Keratinocyte (primary cell): ENCODE data around the gene FGD4. TPM values are rescaled to one million over a fixed set of nuclear protein-coding genes. Genes with fewer than 3 reads are reported as not detected.
"Not testable (repeated sequence)": the region's sequence is repeated elsewhere in the genome, so short reads cannot be mapped to it uniquely, and the experiment has no call there.

Source experiments
- DNase-seq: peaks from one replicate; pipeline ENCODE4 v3.0.0-alpha.2; 2011; ENCODE audit warnings: low read depth, missing footprints, low spot score
- FAIRE-seq: peaks from 2 replicates; lab custom pipeline; 2011; peaks lifted over from hg19 to GRCh38; lab: Jason Lieb, UNC
- H2AFZ ChIP-seq: 2 replicates; pipeline ENCODE4 v1.6.0; 2012; ENCODE audit warnings: low read length, control low read depth, inconsistent platforms; ENCODE audit not compliant: control insufficient read depth
- H3K27ac ChIP-seq: 2 replicates; pipeline ENCODE4 v1.5.1; 2011; ENCODE audit warnings: low read length; ENCODE audit not compliant: control insufficient read depth, insufficient read depth
- H3K27me3 ChIP-seq: 3 replicates; pipeline ENCODE4 v1.6.0; 2011; ENCODE audit warnings: low read length; ENCODE audit not compliant: control insufficient read depth, insufficient read depth; ENCODE audit errors: extremely low read depth
- H3K36me3 ChIP-seq, 2 experiments: 2 replicates in 1 of 2; 3 replicates in 1 of 2; pipeline ENCODE4 v1.5.1; 2011; ENCODE audit warnings: low read length in 2 of 2, mild to moderate bottlenecking in 1 of 2; ENCODE audit not compliant: control insufficient read depth in 2 of 2, insufficient read depth in 2 of 2; ENCODE audit errors: extremely low read depth in 1 of 2
- H3K4me1 ChIP-seq: 3 replicates; pipeline ENCODE4 v1.5.1; 2011; ENCODE audit warnings: low read length; ENCODE audit not compliant: control insufficient read depth, insufficient read depth; ENCODE audit errors: extremely low read depth
- H3K4me2 ChIP-seq: 3 replicates; pipeline ENCODE4 v1.6.0; 2011; ENCODE audit warnings: low read depth, low read length; ENCODE audit not compliant: control insufficient read depth, insufficient read depth; ENCODE audit errors: extremely low read depth
- H3K4me3 ChIP-seq, 3 experiments: fragments of 200-600 bp in 1 of 3; sonication (generic) in 1 of 3; 2 replicates in 2 of 3; 3 replicates in 1 of 3; pipeline ENCODE4 v1.5.1; 2011 to 2016; ENCODE audit warnings: low read length in 3 of 3, mild to moderate bottlenecking in 3 of 3, control low read depth in 2 of 3, inconsistent platforms in 1 of 3, low read depth in 1 of 3, mixed read lengths in 1 of 3, mixed run types in 1 of 3, moderate library complexity in 1 of 3; ENCODE audit not compliant: control insufficient read depth in 2 of 3, insufficient read depth in 2 of 3; ENCODE audit errors: extremely low read depth in 1 of 3
- H3K79me2 ChIP-seq: 2 replicates; pipeline ENCODE4 v1.6.0; 2012; ENCODE audit warnings: low read length; ENCODE audit not compliant: control insufficient read depth, insufficient read depth
- H3K9ac ChIP-seq: 3 replicates; pipeline ENCODE4 v1.6.0; 2011; ENCODE audit warnings: low read length; ENCODE audit not compliant: control insufficient read depth, insufficient read depth; ENCODE audit errors: extremely low read depth
- H3K9me1 ChIP-seq: 3 replicates; pipeline ENCODE4 v1.6.0; 2011; ENCODE audit warnings: low read length; ENCODE audit not compliant: control insufficient read depth, insufficient read depth; ENCODE audit errors: extremely low read depth
- H3K9me3 ChIP-seq: 2 replicates; pipeline ENCODE4 v1.5.1; 2012; ENCODE audit warnings: low read depth, low read length; ENCODE audit not compliant: control insufficient read depth
- H4K20me1 ChIP-seq: 3 replicates; pipeline ENCODE4 v1.6.0; 2011; ENCODE audit warnings: low read length; ENCODE audit not compliant: control insufficient read depth, insufficient read depth; ENCODE audit errors: extremely low read depth
- CTCF ChIP-seq, 3 experiments: IDR thresholded peaks in 1 of 3; conservative IDR thresholded peaks in 1 of 3; optimal IDR thresholded peaks in 1 of 3; 2 replicates in 2 of 3; 3 replicates in 1 of 3; pipeline versions ENCODE3 to v1.5.1; 2011; ENCODE audit warnings: low read length in 3 of 3, mild to moderate bottlenecking in 3 of 3, moderate library complexity in 2 of 3, control low read depth in 1 of 3, inconsistent platforms in 1 of 3; ENCODE audit not compliant: insufficient read depth in 2 of 3; ENCODE audit errors: extremely low read depth in 1 of 3
- EZH2 ChIP-seq: IDR thresholded peaks from one replicate; pipeline ENCODE4 v1.6.1; 2012; ENCODE audit warnings: inconsistent platforms, mild to moderate bottlenecking, low read length, moderate library complexity
- dilution Hi-C: fragments of 300-500 bp; cut with MboI; formaldehyde crosslinking; loops from one replicate; pipeline ENCODE4 v1.7.0; 2020; ENCODE audit warnings: low sequenced_read_pairs; ENCODE audit not compliant: extremely low pct_ligation_motif_present
- polyA plus RNA-seq, 5 experiments: library from polyadenylated mRNA; depleted of rRNA in 3 of 5; stranded (reverse) in 3 of 5; stranded (forward) in 1 of 5; unstranded in 1 of 5; fragments of >200 nt; gene quantifications; 1 replicate in 1 of 5; 2 replicates in 3 of 5; 3 replicates in 1 of 5; pipeline versions ENCODE4 v1.2.1 to v1.2.3, GENCODE V29; 2011 to 2012; ENCODE audit warnings: missing spikeins in 2 of 5, low read depth in 1 of 5, low replicate concordance in 1 of 5

The FGD4 gene
- polyA plus RNA-seq, 1 donor (not counting 4 experiments of a cell fraction or from before 2014, with no cell fraction given) = 10.5 TPM

- no peak for FAIRE-seq
Observed at GRCh38 chr12:32532422-32532821, 133.1 kb downstream of the FGD4 start.

GRCh38 chr12:32532951-32533350 lies 133.6 kb downstream of the FGD4 start:
- Histone ChIP-seq H3K27ac (no peak overlapping the region), H3K36me3 (no peaks in the 10 kb centered on the region)

More at GRCh38 chr12:32532422-32532821, 133.1 kb downstream of the FGD4 start:
- Histone ChIP-seq H3K4me2 (no peak overlapping the region), H3K27me3 (no peaks in the 10 kb centered on the region), H3K9me3 (no peaks in the 10 kb centered on the region), H2AFZ (no peak overlapping the region), H3K9ac (no peak overlapping the region), H3K9me1 (no peaks in the 10 kb centered on the region), H3K36me3 (no peaks in the 10 kb centered on the region), H3K79me2 (peaks cover 15% of the 10 kb centered on the region), H3K27ac (no peak overlapping the region), H4K20me1 (peaks cover 2% of the 10 kb centered on the region), H3K4me1 (peaks cover 24% of the 10 kb centered on the region), H3K4me3 (no peak overlapping the region)
- no peak for DNase-seq
- TF ChIP-seq CTCF (optimal IDR thresholded peaks at IDR 0.05 in 1 of 3, IDR thresholded peaks at IDR 0.05 in 1 of 3, conservative IDR thresholded peaks at IDR 0.05 in 1 of 3; ENCODE audit: extremely low read depth in 1 of 3, insufficient read depth in 2 of 3, low read length in 3 of 3) (no peak), EZH2 (no peak)
- dilution Hi-C loops = no loop called here

DNA sequence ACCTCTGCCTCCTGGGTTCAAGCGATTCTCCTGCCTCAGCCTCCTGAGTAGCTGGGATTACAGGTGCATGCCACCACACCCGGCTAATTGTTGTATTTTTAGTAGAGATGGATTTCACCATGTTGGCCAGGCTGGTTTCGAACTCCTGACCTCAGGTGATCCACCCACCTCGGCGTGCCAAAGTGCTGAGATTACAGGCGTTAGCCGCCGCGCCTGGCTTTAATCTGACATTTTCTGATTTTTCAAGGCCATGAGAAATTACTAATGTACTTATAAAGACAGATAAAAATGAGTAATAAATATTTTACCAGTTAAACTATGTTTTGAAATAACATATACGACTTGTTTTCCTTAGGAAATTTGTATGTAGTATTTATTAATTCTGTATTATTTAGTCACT lies 134.1 kb downstream of the FGD4 start:
- H3K9me1 ChIP-seq, H3K9me3 ChIP-seq, DNase-seq, H3K36me3 ChIP-seq, H3K4me3 ChIP-seq, H3K4me2 ChIP-seq, H4K20me1 ChIP-seq, FAIRE-seq, H2AFZ ChIP-seq, H3K9ac ChIP-seq, H3K27me3 ChIP-seq, H3K27ac ChIP-seq, dilution Hi-C loops: not testable (repeated sequence)
- Histone ChIP-seq H3K79me2 (peaks cover 19% of the 10 kb centered on the region), H3K4me1 (peaks cover 30% of the 10 kb centered on the region)

More at GRCh38 chr12:32532951-32533350, 133.6 kb downstream of the FGD4 start:
- Histone ChIP-seq H3K9me3 (no peaks in the 10 kb centered on the region), H3K4me2 (no peak overlapping the region), H3K79me2 (peaks cover 19% of the 10 kb centered on the region), H2AFZ (no peak overlapping the region), H3K9ac (no peak overlapping the region), H4K20me1 (peaks cover 2% of the 10 kb centered on the region), H3K27me3 (no peaks in the 10 kb centered on the region), H3K4me3 (no peak overlapping the region), H3K9me1 (no peaks in the 10 kb centered on the region), H3K4me1 (peaks cover 24% of the 10 kb centered on the region)
- no peak for DNase-seq
- TF ChIP-seq CTCF (optimal IDR thresholded peaks at IDR 0.05 in 1 of 3, IDR thresholded peaks at IDR 0.05 in 1 of 3, conservative IDR thresholded peaks at IDR 0.05 in 1 of 3; ENCODE audit: extremely low read depth in 1 of 3, insufficient read depth in 2 of 3, low read length in 3 of 3) (no peak), EZH2 (no peak)
- FAIRE-seq = no peak
- dilution Hi-C loops = no loop called here
